IMR-90 (cell line): ENCODE measurements around the gene MYO9A.

ENCODE experiments used
- POLR2A ChIP-seq: IDR thresholded peaks from 2 replicates; pipeline ENCODE4 v1.6.1; 2012; ENCODE audit warnings: mild to moderate bottlenecking, low read depth, low read length
- RFX5 ChIP-seq: IDR thresholded peaks from 2 replicates; pipeline ENCODE4 v1.8.0; 2012; ENCODE audit warnings: low read depth, mild to moderate bottlenecking, low read length, moderate library complexity
- SMC3 ChIP-seq: fragments of 150-350 bp; IDR thresholded peaks from 2 replicates; pipeline ENCODE4 v1.6.1; 2016; ENCODE audit warnings: low read depth, mild to moderate bottlenecking, antibody characterized with exemption, low read length, moderate library complexity
- TF ChIP-seq, protein P1 (sequence below): conservative IDR thresholded peaks from 2 replicates; pipeline ENCODE4 v1.5.1; 2012; ENCODE audit warnings: mild to moderate bottlenecking, low read depth, low read length, improper control_type of control experiment
- TF ChIP-seq, protein P2 (sequence below): fragments of 150-350 bp; IDR thresholded peaks from 2 replicates; pipeline ENCODE4 v1.6.1; 2016; ENCODE audit warnings: low read depth, mild to moderate bottlenecking, low read length, moderate library complexity, borderline replicate concordance

DNA sequence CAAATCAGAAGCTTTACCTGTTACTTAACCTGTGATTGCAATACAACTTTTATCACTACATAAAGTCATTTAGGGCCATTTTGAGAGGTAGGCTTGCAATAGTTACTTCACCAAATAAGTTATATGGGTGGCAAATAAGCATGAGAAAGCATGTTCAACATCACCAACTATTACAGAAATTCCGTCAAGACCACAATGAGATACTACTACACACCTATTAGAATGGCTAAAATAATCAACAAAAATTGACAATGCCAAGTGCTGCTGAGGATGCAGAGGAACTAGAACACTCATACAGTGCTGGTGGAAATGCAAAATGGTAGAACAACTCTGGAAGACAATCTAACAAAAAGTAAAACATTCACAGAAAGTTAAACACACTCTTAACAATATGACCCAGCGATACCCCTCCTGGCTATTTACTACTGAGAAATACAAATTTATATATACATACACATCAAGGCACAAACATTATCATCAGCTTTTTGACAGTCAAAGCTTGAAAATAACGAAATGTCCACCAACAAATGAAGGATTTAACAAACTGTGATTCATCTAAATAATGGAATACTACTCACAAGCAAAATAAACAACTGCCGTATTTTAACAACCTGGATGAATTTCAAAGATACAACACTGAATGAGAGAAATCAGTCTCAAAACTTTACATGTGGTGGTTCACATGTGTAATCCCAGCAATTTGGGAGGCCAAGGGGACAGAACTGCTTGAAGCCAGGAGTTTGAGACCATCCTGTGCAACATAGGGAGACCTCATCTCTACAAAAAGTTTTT is 82.9 kb downstream of the MYO9A start:
- TF ChIP-seq, protein P1, sequence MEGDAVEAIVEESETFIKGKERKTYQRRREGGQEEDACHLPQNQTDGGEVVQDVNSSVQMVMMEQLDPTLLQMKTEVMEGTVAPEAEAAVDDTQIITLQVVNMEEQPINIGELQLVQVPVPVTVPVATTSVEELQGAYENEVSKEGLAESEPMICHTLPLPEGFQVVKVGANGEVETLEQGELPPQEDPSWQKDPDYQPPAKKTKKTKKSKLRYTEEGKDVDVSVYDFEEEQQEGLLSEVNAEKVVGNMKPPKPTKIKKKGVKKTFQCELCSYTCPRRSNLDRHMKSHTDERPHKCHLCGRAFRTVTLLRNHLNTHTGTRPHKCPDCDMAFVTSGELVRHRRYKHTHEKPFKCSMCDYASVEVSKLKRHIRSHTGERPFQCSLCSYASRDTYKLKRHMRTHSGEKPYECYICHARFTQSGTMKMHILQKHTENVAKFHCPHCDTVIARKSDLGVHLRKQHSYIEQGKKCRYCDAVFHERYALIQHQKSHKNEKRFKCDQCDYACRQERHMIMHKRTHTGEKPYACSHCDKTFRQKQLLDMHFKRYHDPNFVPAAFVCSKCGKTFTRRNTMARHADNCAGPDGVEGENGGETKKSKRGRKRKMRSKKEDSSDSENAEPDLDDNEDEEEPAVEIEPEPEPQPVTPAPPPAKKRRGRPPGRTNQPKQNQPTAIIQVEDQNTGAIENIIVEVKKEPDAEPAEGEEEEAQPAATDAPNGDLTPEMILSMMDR = no peak
- TF ChIP-seq POLR2A (no peak), RFX5 (no peak), SMC3 (no peak)
- TF ChIP-seq, protein P2, sequence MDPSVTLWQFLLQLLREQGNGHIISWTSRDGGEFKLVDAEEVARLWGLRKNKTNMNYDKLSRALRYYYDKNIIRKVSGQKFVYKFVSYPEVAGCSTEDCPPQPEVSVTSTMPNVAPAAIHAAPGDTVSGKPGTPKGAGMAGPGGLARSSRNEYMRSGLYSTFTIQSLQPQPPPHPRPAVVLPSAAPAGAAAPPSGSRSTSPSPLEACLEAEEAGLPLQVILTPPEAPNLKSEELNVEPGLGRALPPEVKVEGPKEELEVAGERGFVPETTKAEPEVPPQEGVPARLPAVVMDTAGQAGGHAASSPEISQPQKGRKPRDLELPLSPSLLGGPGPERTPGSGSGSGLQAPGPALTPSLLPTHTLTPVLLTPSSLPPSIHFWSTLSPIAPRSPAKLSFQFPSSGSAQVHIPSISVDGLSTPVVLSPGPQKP = no peak
